ENCODE measurements around the gene GHRH.

Gene GHRH

DNA sequence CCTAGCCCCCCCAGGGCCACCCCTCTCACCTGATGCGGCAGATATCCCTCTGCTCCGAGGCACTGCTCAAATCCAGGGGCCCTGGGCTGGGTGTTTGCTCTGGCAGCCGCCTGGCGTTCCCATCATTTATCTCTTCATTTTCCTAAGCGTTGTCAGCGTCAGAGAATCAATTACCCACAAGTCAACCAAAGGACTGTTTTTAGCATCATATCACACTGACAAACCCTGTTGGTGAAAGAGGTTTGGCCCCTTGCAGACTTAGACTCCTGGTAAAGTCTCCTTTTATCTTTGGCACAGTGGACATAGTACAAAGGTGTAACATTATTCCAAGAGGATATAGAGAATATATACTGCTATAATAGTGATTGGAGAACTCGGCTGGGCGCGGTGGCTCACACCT lies at the start of gene GHRH:
TSS of gene GHRH (minus strand) at position 101 of the 400 bp plus-strand sequence. CDS start 4,925 bp downstream, outside the sequence.
- no peak for DNase-seq

GRCh38 chr20:37310951-37311350 lies 49.3 kb upstream of the GHRH start:
- no peak for DNase-seq

DNA sequence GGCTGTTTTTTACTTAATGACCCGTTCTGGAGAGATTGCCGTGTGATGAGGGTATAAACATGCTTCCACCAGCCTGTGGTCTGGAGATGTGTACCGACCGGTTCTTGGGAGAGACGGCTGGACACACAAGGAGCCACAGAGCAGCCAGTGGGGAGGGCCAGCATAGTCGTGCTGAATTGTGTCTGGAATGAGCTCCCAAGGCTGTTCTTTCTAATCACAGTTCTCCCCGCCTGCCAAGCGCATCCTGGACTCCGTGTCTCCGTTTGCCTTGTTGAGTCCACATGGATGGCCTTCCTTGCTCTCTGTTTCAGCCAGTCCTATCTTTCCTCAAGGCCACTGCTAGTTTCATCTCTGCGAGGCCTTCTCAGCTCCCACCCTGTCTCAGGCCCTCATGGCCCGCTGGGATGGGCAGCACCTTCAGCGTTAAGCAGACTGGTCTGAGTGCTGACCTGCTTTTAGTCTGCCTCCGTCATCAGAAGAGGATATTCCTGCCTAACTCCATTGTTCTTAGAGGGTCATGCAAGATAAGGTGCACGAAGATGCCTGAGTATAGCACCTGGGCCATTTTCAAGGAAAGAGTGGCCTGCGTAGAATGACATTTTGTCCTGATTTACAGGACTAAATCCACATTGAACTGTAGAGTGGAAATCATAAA lies 48.4 kb upstream of the GHRH start:
- no peak for DNase-seq

DNA sequence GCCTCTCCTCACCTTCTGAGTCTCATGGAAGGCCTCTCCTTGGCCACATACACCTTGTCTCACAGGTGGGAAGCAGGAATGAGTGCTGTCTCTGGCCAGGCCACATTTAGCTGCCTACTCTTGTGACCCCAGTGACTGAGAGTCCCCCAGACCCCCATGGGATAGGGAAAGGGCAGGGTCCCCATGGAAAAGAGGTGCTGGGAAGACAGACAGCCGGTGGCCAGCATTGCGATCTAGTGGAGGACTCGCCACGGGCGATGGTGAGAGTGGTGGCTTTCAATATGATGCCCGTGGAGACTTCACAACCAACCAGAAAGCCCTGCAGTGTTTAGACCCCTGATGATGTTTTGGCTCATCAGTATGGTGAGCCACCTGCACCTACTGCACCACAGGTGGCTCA lies 47.7 kb upstream of the GHRH start:
- DNase-seq: no peak

- DNase-seq: no peak
Observed at GRCh38 chr20:37308086-37309050, 46.8 kb upstream of the GHRH start.

DNA sequence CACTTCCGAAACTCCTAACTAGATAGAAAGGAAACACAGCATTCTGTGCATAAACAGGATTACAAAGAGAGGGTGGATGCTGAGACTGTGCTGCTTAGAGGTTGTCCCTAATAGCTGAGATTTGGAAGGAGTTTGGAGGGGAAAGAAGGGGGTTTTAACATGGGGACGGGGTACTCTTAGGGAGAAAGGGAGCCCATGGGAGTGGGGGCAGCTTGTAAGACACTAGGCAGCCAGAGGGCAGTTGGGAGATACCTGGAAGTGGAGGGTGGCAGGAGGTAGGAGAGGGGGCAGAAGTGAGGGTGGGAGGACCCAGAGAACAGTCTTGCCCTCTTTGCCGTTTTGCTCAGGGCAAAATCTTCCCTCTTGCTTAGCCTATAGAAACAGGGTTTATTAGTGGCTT lies 44.2 kb upstream of the GHRH start:
- DNase-seq: no peak

GRCh38 chr20:37305079-37305478 lies 43.5 kb upstream of the GHRH start:
- DNase-seq: no peak

GRCh38 chr20:37303637-37304036 lies 42.0 kb upstream of the GHRH start:
- DNase-seq: no peak

DNA sequence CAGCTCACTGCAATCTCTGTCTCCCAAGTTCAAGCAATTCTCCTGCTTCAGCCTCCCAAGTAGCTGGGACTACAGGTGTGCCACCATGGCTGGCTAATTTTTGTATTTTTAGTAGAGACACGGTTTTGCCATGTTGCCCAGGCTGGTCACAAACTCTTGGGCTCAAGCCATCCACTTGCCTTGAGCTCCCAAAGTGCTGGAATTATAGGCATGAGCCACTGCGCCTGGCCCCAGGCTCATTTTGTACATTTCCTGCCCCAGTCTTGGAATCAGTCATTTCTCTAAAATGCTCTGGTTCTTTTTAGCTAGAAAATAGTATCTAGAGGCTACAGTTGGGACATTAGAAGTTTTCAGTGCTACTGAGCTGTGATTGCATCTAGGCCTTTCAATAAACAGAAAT lies 41.4 kb upstream of the GHRH start:
- no peak for DNase-seq

GRCh38 chr20:37301558-37301957 lies 39.9 kb upstream of the GHRH start:
- no peak for DNase-seq

DNA sequence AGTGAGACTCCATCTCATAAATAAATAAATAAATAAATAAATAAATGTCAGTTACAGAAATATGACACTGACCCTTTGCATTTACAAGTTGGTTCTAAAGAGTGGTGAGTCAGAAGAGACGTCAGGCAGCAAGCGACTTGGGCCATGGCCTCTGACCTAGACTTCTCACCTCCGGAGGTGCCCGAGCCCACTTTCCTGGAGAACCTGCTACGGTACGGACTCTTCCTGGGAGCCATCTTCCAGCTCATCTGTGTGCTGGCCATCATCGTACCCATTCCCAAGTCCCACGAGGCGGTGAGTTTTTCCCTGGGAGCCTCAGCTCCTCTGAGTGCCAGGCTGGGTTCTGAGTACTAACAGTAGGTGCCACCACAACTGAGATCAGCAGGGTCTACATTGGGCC lies 39.5 kb upstream of the GHRH start:
- no peak for DNase-seq

GRCh38 chr20:37299718-37300528 lies 38.3 kb upstream of the GHRH start:
- no peak for DNase-seq

- DNase-seq: no peak
Observed at GRCh38 chr20:37298190-37298939, 36.8 kb upstream of the GHRH start.

- no peak for DNase-seq
Observed at GRCh38 chr20:37297066-37297736, 35.6 kb upstream of the GHRH start.

DNA sequence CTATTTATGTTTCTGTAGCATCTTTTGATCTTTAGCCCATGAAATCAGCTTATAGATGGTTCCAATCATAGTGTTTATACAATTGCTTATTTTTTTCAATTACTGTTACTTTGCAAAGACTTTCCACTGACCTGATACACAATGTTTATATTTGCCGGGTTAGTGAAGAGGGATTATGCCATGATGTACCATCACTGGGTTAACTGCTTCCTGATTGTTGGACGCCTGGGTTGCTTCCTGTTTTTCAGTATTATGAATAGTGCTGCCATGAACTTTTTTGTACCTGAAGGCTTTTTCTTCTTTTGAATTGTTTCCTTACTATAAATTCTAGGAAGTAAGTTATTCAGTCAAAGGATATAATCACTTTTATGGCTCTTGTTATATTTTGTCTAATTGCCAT lies 34.8 kb upstream of the GHRH start:
- DNase-seq: no peak

DNA sequence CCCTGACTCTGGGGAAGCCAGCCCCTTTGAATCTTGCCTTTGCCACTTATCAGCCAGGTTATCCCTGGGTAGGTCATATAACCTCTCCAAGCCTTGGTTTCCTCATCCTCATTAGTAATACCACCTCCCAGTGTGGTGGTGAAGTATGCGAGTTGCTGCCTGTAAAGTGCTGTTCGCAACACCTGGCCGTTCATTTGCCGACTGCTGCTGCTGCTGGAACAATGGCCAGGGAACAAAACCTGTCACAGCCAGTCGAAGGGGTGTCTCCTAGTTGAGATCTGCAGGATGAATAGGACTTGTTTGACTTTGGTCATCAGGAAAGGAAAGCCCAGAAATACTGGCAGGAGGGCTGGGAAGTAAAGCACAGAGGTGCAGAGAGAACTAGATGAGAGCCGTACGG lies 34.0 kb upstream of the GHRH start:
- DNase-seq: no peak

DNA sequence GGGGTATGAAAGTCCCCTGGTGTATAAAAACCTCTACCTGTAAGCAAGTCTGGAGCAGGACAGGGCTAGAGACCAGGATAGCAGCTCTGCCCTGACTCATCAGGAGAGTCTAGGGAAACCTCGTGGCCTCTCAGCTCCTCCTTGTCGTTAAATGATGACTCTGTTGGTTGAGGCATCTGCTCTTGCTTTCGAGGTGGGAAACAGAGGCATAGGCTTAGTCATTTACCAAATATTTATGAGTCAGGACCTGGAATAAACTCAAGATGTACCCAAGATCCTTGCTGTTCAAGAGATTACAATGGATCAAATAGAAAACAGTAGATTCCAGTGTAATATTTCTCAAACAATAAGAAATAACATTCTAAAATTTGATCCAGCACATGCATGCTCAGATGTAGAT lies 33.4 kb upstream of the GHRH start:
- no peak for DNase-seq

DNA sequence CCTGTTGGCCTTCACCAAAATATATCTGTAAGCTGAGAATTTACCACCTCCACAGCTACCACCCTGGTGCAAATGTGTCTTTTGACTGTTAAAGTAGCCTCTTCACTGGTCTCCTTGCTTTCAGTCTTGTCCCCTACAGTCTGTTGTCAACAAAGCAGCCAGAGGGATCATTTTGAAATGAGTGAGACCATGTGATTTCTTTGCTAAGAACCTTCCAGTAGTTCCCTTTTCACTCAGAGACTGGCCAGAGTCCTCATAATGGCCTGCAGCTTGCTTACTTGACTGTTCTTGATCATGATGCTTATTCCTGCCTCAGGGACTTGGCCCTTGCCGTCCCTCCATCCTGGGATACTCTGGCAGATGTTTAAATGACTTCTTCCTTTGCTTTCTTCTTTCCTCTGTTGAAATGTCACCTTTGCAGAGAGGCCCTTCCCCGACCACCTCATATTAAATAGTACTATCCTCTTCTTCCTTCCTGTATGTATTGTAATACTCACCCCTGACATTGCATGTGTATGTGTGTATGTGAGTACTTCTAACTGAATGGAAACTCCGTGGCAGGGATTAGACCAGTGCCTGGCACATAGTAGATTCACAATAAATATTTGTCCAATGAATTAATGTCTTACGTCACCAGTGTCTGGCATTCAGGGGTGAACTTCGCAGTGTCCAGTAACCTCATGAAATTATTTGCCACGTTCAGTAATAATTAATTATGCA lies 32.8 kb upstream of the GHRH start:
- no peak for DNase-seq

DNA sequence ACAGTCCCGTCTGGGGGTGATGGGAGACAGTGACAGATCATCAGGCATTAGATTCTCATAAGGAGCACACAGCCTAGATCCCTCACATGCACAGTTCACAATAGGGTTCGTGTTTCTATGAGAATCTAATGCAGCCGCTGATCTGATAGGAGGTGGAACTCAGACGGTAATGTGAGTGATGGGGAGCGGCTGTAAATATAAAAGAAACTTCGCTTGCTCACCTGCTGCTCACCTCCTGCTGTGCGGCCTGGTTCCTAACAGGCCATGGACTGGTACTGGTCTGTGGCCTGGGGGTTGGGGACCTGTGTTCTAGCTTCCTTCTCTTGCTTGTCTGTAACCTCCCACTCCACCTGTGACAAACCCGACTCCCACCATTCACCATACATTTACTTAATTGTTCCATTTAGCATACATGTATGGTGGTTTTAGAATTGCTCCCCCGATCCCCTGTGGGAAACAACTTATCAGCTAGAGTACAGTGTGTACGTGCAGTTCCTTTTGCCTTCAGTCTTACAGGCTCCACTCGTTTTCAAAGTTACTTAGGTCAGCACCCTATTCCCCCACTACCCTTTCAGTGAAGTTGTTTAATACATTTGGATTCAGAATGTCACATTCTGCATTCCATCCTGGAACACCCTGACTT lies 31.8 kb upstream of the GHRH start:
- DNase-seq: no peak

- no peak for DNase-seq
Observed at GRCh38 chr20:37291724-37292126, 30.1 kb upstream of the GHRH start.
